HG03520 (cell line): ENCODE data around the gene ECE2.

Source experiments
- ATAC-seq: cut with Tn5 transposase; IDR thresholded peaks from one replicate; pipeline ENCODE4 v1.9.1; 2021; ENCODE audit warnings: mild to moderate bottlenecking, moderate library complexity; ENCODE audit not compliant: unreplicated experiment

The ECE2 gene

GRCh38 chr3:184275961-184276910 is at the start of gene ECE2:
Gene ECE2 (plus strand): TSS chr3:184276022. CDS start chr3:184276154, 132 bp downstream.
- ATAC-seq = no peak

DNA sequence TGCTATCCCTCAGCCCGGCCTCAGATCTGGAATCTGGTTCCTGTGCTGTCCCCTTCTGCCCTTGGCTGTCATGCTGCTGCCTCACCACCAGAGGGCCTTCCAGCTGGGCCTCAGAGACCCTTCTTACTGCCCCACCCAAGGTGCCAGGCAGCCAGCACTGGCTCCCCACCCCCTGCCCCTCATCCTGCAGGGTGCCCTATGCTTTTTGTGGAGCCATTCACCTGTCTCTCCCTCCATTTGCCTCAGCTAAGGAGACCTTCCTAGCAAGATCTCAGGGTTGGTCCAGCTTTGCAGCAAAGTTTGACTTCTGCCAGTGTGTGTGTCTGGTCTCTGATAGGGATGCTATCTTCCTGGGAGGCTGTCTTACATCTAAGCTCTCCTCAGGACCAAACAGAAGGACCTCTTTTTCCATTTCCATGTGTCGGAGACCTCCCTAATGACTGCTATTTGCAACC is 48.3 kb upstream of the ECE2 start:
- ATAC-seq = no peak

GRCh38 chr3:184228376-184229137 is 47.3 kb upstream of the ECE2 start:
- ATAC-seq = no peak

GRCh38 chr3:184229394-184230080 is 46.3 kb upstream of the ECE2 start, which contains the start of gene VWA5B2:
Gene VWA5B2 (plus strand): TSS chr3:184229585. CDS start chr3:184230529, 944 bp downstream.
- peak; percentile 76 for ATAC-seq

GRCh38 chr3:184230081-184230602 is 45.7 kb upstream of the ECE2 start:
- no peak for ATAC-seq

DNA sequence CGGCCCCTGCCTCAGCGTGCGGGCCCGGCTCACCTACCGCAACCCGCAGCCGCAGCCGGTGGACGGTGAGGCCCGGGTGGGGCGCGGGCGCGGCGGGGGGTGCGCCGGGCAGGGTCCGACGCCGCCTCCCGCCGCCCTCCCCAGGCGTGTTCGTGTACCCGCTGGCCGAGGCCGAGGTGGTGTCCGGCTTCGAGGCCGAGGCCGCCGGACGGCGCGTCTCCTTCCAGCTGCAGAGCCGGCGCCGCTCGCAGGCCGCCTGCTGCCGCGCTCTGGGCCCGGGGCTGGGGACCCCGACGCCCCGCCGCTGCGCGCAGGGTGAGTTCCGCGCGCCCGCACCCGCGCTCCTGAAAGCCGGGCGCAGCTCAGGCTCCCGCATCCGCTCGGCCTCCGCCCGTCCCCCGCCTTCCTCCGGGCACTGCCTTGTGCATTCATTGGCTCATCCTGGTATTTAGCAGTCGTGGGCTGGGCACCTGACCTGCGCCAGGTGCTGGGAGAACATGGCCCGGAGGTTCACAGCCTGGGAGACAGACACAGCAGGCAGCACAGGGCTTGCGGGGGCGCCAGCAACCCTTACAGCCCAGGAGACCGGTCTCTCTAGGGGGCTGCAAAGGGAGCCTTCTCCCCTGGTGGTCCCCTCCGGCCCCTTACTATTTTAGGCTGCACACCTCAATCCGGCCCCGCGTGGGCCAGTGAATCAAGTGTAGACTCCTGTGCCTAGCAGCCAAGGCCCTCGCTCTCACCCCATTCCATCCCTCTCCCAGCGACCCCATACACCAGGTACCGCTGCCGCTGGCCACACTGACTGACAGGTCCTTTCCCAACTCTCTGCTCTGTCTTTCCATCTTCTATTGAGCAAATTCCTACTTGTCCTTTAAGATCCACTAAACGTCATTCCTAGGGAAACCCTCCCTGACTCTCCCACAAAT is 45.0 kb upstream of the ECE2 start:
- ATAC-seq = no peak

- no peak for ATAC-seq
Observed at GRCh38 chr3:184231671-184232070, 44.2 kb upstream of the ECE2 start.

DNA sequence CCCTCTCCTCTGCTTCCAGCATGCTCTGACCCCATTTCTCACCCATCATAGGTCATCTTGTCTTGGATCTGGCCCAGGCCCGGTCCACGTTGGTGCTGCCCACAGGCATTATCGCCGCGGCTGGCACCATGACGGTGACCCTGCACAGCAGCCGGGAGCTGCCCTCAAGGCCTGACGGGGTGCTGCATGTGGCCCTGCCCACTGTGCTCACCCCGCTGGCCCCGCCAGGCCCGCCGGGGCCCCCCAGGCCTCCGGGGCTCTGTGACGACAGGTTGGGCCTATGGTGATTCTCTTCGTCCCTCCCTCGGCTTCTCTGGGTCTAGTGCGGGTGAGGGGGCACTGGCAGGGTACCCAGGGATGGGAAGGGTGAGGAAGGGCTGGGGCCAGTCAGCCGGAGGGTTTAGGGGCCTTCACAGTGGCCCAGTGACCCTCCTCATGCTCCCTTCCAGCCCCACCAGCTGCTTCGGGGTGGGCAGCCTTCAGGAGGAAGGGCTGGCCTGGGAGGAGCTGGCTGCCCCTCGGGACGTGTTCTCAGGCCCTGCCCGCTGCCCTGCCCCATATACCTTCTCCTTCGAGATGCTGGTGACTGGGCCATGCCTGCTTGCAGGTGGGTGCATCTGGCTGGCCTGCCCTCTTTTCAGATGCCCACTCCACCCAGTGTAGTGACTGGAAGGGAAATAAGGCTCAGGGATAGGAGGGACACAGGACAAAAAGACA is 42.5 kb upstream of the ECE2 start:
- ATAC-seq = no peak

DNA sequence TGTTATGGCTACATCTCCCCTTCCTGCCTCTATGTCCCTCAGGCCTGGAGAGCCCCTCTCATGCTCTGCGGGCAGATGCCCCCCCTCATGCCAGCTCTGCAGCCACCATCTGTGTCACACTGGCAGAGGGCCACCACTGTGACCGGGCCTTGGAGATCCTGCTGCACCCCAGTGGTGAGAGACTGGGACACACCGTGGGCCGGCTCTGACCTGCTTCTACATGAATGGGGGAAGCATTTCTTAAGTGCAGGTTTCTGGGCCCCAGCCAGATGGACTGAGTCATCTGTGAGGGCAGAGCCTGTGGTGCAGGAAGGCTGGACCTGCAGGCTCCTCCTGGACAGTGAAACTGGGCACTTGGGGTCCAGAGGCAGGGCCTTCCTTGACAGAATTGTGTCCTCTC is 41.6 kb upstream of the ECE2 start:
- ATAC-seq = no peak

DNA sequence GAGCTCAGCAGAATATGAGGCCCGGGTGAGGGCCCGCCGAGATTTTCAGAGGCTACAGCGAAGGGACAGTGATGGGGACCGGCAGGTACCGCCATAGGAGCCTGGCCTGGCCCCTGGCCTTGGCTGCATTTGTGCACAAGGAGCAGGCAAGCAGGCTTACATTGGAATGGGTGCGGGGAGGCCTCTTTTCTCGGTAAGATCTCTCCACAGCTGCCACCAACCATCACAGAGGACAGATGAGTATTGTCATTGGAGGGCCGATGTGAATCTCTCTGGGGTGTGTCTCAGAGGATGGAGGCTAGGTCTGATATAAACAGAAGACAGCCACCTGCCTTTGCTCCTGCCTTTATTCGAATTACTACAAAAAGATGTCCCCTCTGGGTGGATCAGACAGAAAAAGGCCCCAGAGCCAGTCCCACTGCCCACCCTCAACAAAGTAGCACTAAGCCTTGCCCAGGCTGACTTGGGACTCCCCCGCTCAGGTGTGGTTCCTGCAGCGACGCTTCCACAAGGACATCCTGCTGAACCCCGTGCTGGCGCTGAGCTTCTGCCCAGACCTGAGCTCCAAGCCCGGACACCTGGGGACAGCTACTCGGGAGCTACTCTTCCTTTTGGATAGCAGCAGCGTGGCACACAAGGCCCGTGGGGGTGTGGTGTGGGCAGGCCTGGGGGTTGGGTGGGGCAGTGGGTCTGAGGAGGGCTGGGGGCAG is 41.0 kb upstream of the ECE2 start:
- ATAC-seq = no peak

- ATAC-seq = no peak
Observed at GRCh38 chr3:184235381-184236032, 40.3 kb upstream of the ECE2 start.

DNA sequence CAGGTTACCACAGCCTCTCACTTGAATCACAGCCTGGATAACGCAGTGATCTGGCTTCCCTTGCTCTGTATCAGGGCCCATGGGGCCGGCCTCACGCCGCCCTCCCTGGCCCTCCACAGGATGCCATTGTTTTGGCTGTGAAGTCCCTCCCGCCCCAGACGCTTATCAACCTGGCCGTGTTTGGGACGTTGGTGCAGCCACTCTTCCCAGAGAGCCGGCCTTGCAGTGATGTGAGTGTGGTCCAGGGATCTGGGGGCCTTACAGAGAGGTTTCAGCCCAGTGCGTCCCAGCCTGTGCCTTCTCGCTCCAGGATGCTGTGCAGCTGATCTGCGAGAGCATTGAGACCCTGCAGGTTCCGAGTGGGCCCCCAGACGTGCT is 39.8 kb upstream of the ECE2 start:
- ATAC-seq = no peak

DNA sequence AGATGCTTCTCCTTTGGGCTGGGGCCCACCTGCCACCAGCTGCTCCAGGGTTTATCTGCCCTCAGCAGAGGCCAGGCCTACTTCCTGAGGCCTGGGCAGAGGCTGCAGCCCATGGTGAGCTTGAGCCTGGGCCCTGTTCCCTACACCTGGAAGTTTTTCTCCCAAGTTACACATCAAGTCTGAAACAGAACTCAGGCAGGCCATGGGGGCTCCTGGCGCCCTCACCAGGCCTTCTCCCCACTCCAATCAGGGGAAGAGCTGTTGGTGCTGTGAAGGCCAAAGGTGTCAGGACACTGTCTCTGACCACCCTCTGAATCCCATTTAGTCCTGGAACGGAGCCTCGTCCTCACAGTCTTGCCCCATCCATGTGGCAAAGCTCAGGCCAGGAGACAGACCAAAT is 39.2 kb upstream of the ECE2 start:
- no peak for ATAC-seq

DNA sequence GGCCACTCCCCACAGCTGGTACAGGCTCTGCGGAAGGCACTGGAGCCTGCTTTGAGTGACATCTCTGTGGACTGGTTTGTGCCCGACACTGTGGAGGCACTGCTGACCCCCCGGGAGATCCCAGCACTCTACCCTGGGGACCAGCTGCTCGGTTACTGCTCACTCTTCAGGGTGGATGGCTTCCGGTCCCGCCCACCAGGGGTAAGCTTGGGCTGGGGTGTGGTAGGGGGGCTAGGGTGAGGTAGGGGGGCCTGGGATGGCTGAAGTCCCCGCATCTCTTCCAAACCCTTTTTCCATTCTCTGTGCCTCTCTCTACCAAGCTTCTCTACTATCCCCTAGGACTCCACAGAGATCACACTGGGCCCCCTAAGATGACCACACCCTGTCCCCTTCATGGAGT is 38.6 kb upstream of the ECE2 start:
- ATAC-seq = no peak

DNA sequence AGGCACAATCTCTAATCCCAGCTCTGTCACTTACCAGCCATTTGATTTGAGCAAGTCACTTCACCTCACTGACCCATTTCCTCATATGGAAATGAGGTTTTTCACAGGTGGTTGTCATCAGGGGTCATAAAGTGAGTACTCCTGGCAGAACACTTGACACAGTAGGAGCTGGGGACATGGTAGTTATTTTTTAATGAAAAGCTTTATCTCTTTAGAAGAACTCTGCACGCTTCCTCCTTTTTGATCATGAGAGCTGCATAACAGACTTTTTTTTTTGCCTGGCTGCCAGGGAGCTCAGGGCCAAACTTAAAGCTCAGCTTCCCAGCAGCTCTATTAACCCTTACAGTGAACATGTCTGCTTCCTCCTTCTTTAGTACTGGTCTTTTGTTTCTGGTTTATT is 38.0 kb upstream of the ECE2 start:
- no peak for ATAC-seq

DNA sequence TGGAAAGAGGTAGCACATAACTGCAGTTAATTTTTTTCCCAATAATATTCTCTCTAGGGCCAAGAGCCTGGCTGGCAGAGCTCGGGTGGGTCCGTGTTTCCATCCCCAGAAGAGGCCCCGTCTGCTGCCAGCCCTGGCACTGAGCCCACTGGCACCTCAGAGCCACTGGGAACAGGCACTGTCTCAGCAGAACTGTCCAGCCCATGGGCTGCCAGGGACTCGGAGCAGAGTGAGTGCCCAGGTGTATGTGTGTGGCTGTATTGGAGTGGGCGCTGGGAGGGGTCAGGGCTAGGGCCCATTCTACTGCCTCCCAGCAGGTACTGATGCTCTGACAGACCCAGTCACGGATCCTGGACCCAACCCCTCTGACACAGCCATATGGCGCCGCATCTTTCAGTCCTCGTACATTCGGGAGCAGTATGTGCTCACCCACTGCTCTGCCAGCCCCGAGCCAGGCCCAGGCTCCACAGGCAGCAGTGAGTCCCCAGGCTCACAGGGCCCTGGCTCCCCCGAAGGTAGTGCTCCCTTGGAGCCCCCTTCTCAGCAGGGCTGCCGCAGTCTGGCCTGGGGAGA is 37.5 kb upstream of the ECE2 start:
- ATAC-seq = no peak

DNA sequence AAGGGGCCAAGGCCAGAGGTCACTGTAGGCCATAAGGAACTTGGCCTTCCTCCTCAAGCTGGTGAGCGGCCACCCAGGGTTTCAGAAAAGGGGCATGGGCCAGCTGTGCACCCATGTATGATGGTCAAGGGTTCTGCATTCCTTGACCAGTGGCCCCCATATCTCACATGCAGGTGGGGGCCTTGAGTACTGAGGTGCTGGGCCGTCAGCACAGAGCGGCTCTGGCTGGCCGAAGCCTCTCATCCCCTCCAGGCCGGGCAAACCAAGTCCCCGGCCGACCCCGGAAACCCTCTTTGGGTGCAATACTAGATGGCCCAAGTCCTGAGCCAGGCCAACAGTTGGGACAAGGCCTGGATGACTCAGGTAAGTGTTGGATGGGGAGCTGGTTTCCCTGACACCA is 36.6 kb upstream of the ECE2 start:
- no peak for ATAC-seq

DNA sequence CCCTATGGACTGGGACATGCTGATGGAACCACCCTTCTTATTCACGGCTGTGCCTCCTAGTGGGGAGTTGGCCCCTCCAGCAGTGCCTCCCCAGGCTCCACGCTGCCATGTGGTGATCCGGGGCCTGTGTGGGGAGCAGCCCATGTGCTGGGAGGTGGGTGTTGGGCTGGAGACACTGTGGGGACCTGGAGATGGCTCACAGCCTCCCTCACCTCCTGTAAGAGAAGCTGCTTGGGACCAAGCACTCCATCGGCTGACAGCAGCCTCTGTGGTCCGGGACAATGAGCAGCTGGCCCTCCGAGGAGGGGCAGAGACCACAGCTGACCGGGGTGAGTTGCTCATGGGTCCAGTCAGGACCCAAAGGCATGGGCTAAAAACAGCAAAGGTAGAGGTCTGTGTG is 36.1 kb upstream of the ECE2 start:
- no peak for ATAC-seq
